Spleen (tissue), 11 donors: Measurements from ENCODE around the gene PASD1. TPM values are rescaled to one million over a fixed set of nuclear protein-coding genes. Genes with fewer than 3 reads are reported as not detected.
"Not testable (repeated sequence)": the region's sequence is repeated elsewhere in the genome, so short reads cannot be mapped to it uniquely, and the experiment has no call there.

Source experiments
- DNase-seq: peaks from one replicate; pipeline ENCODE4 v3.0.0-alpha.2; 2020
- H3K27ac ChIP-seq, 8 donors: fragments of 200-600 bp; sonication (generic) in 7 of 8; 1 replicate in 4 of 8; 2 replicates in 4 of 8; pipeline versions ENCODE4 v1.5.0 to v1.8.0; 2016 to 2021; ENCODE audit warnings: inconsistent platforms in 4 of 8, mild to moderate bottlenecking in 4 of 8, moderate library complexity in 1 of 8
- H3K27me3 ChIP-seq, 7 donors: fragments of 200-600 bp; sonication (generic) in 6 of 7; replicated peaks in 1 of 7; 1 replicate in 4 of 7; 2 replicates in 3 of 7; pipeline versions ENCODE4 v1.5.0 to v1.8.0; 2016 to 2021; ENCODE audit warnings: inconsistent platforms in 3 of 7, mild to moderate bottlenecking in 1 of 7
- H3K36me3 ChIP-seq, 6 donors: fragments of 200-600 bp; sonication (generic) in 5 of 6; 1 replicate in 4 of 6; 2 replicates in 2 of 6; pipeline versions ENCODE4 v1.5.0 to v1.8.0; 2016 to 2021; ENCODE audit warnings: inconsistent platforms in 2 of 6
- H3K4me1 ChIP-seq, 6 donors: fragments of 200-600 bp; sonication (generic) in 5 of 6; 1 replicate in 3 of 6; 2 replicates in 3 of 6; pipeline versions ENCODE4 v1.5.0 to v1.8.0; 2016 to 2021; ENCODE audit warnings: inconsistent platforms in 3 of 6
- H3K4me3 ChIP-seq, 8 donors: fragments of 200-600 bp; sonication (generic) in 7 of 8; 1 replicate in 4 of 8; 2 replicates in 4 of 8; pipeline versions ENCODE4 v1.5.0 to v1.8.0; 2016 to 2021; ENCODE audit warnings: inconsistent platforms in 4 of 8, mild to moderate bottlenecking in 4 of 8, moderate library complexity in 2 of 8
- H3K9me3 ChIP-seq, 8 donors: fragments of 200-600 bp; sonication (generic) in 7 of 8; 1 replicate in 4 of 8; 2 replicates in 4 of 8; pipeline versions ENCODE4 v1.5.0 to v1.8.0; 2016 to 2021; ENCODE audit warnings: inconsistent platforms in 4 of 8
- CTCF ChIP-seq, 11 experiments: fragments of 200-600 bp in 7 of 11; fragments of 450-650 bp in 4 of 11; sonication (generic) in 4 of 11; IDR thresholded peaks in 8 of 11; conservative IDR thresholded peaks in 3 of 11; 1 replicate in 7 of 11; 2 replicates in 4 of 11; pipeline versions ENCODE4 v1.4.0 to v1.8.0; 2016 to 2021; ENCODE audit warnings: antibody characterized with exemption in 11 of 11, inconsistent platforms in 4 of 11, mild to moderate bottlenecking in 1 of 11
- POLR2A ChIP-seq, 3 donors: fragments of 450-650 bp; IDR thresholded peaks; one replicate each; pipeline ENCODE4 v1.5.1; 2017; ENCODE audit warnings: antibody characterized with exemption in 3 of 3, mild to moderate bottlenecking in 1 of 3
- POLR2AphosphoS5 ChIP-seq, 3 donors: sonication (generic); formaldehyde crosslinking; IDR thresholded peaks; one replicate each; pipeline ENCODE4 v1.5.1; 2017; ENCODE audit warnings: antibody characterized with exemption in 3 of 3
- WGBS, 5 donors: extraction: QIAGEN DNeasy Blood & Tissue Kit in 3 of 5; methylation state at CpG; one replicate each; pipeline versions ENCODE4 v1.1.5 to v1.1.7; 2013 to 2018; 5-methylcytosine and 5-hydroxymethylcytosine counted together
- intact Hi-C: fragments of 100-400 bp; cut with DNase I; formaldehyde crosslinking; loops from one replicate; pipeline ENCODE4 v1.15.0; 2023; ENCODE audit warnings: low total_unique reads
- polyA plus RNA-seq, 3 donors: library from polyadenylated mRNA; stranded (reverse); fragments of 200-250 nt; gene quantifications; one replicate each; pipeline ENCODE4 v1.2.1, GENCODE V29; 2013
- total RNA-seq, 7 donors: library from RNA; depleted of rRNA in 3 of 7; stranded (reverse); fragments of >200 nt in 3 of 7; fragmentation: NEBNext Ultra II Directional in 4 of 7; extraction: Animal tissue kit (Norgen Biotek cat#: 25700) in 4 of 7; gene quantifications; one replicate each; pipeline versions ENCODE4 v1.1.0 to v1.2.1, GENCODE V29; 2016 to 2021
- donor health status: healthy with polysubstance abuse.
- donor health status: DM: no; HTN: no; CAD: no; lungs with moderate emphysema.
- donor health status: DM: no; HTN: no; CAD: no.
- donor health status: Bipolar disorder and iron deficiency.
- donor health status: healthy.
- donor health status: DM: no; HTN: no; CAD: no.
- donor health status: DM: yes; HTN: yes; CAD: no.

Gene PASD1
- total and polyA plus RNA-seq, 10 donors = not detected

- no peaks in the 10 kb centered on the region for H3K4me1 ChIP-seq
- H3K9me3 ChIP-seq = no peaks in the 10 kb centered on the region
- H3K27me3 ChIP-seq = peaks cover 0 to 4% (median 0%) of the 10 kb centered on the region in 7 donors
- H3K4me3 ChIP-seq = no peak overlapping the region
- no peak overlapping the region for H3K27ac ChIP-seq
- intact Hi-C loops = no loop called here
- DNase-seq = no peak
- no peak for TF ChIP-seq CTCF (IDR thresholded peaks at IDR 0.05 in 8 of 11, conservative IDR thresholded peaks at IDR 0.05 in 3 of 11)
- TF ChIP-seq POLR2AphosphoS5 (IDR thresholded peaks at IDR 0.05) = no peak
- TF ChIP-seq POLR2A (IDR thresholded peaks at IDR 0.05) = no peak
- no peaks in the 10 kb centered on the region for H3K36me3 ChIP-seq
- WGBS, 5 donors = 95 to 99% (median 96%) methylated on average over 20 to 21 of the region's 21 CpGs
These were observed 560 bp downstream of the PASD1 start for GRCh38 chrX:151564035-151564434.

GRCh38 chrX:151566872-151567271 lies 3.4 kb downstream of the PASD1 start:
- H3K4me1 ChIP-seq, DNase-seq, H3K4me3 ChIP-seq, intact Hi-C loops, H3K9me3 ChIP-seq, H3K27ac ChIP-seq, H3K36me3 ChIP-seq: not testable (repeated sequence)
- WGBS, 5 donors = 85 to 97% (median 88%) methylated on average over 10 of the region's 10 CpGs
- H3K27me3 ChIP-seq = peaks cover 0 to 19% (median 0%) of the 10 kb centered on the region in 7 donors

- intact Hi-C loops = no loop called here
- Histone ChIP-seq H3K4me3 (no peak overlapping the region), H3K27me3 (peaks cover 0 to 19% (median 0%) of the 10 kb centered on the region in 7 donors), H3K27ac (no peak overlapping the region), H3K9me3 (no peaks in the 10 kb centered on the region), H3K36me3 (no peaks in the 10 kb centered on the region), H3K4me1 (no peaks in the 10 kb centered on the region)
- TF ChIP-seq CTCF (IDR thresholded peaks at IDR 0.05 in 8 of 11, conservative IDR thresholded peaks at IDR 0.05 in 3 of 11) (no peak), POLR2AphosphoS5 (IDR thresholded peaks at IDR 0.05) (no peak), POLR2A (IDR thresholded peaks at IDR 0.05) (no peak)
- 67 to 90% (median 82%) methylated on average over 2 to 3 of the region's 3 CpGs for WGBS, 5 donors
- DNase-seq = no peak
These were observed 7.1 kb downstream of the PASD1 start for GRCh38 chrX:151570561-151570960.

- H3K36me3 ChIP-seq, H3K4me1 ChIP-seq, DNase-seq, intact Hi-C loops, H3K27ac ChIP-seq, H3K27me3 ChIP-seq, H3K4me3 ChIP-seq, H3K9me3 ChIP-seq: not testable (repeated sequence)
- WGBS, 5 donors = 86 to 100% (median 89%) methylated on average over 3 of the region's 3 CpGs
These were observed 29.9 kb downstream of the PASD1 start for GRCh38 chrX:151593384-151593783.

- no peaks in the 10 kb centered on the region for H3K9me3 ChIP-seq
- TF ChIP-seq POLR2A (IDR thresholded peaks at IDR 0.05) = no peak
- TF ChIP-seq CTCF (IDR thresholded peaks at IDR 0.05 in 8 of 11, conservative IDR thresholded peaks at IDR 0.05 in 3 of 11) = no peak
- TF ChIP-seq POLR2AphosphoS5 (IDR thresholded peaks at IDR 0.05) = no peak
- no peaks in the 10 kb centered on the region for H3K36me3 ChIP-seq
- no peaks in the 10 kb centered on the region for H3K27me3 ChIP-seq
- intact Hi-C loops = no loop called here
- H3K27ac ChIP-seq = no peak overlapping the region
- no peaks in the 10 kb centered on the region for H3K4me1 ChIP-seq
- WGBS, 5 donors = 0 to 16% (median 0%) methylated on average over 1 of the region's 1 CpG
- no peak for DNase-seq
- no peak overlapping the region for H3K4me3 ChIP-seq
These were observed 32.8 kb downstream of the PASD1 start for GRCh38 chrX:151596282-151596681.
